Loucy (cell line): Measurements from ENCODE around the gene NOS1.

Experiments
- H2AFZ ChIP-seq: fragments of 200-600 bp; sonication (generic); 2 replicates; pipeline ENCODE4 v1.6.0; 2016; ENCODE audit warnings: antibody characterized with exemption, mild to moderate bottlenecking, low read length, moderate library complexity
- H3F3A ChIP-seq: fragments of 200-600 bp; 2 replicates; pipeline ENCODE4 v1.6.0; 2016; ENCODE audit warnings: antibody characterized with exemption, low read depth, mild to moderate bottlenecking
- H3K27me3 ChIP-seq: fragments of 200-600 bp; sonication (generic); 2 replicates; pipeline ENCODE4 v1.6.1; 2014; ENCODE audit warnings: low read length, mild to moderate bottlenecking; ENCODE audit not compliant: insufficient read depth, poor library complexity, severe bottlenecking
- H3K36me3 ChIP-seq: fragments of 200-600 bp; sonication (generic); 2 replicates; pipeline ENCODE4 v1.6.1; 2016; ENCODE audit warnings: low read length; ENCODE audit not compliant: insufficient read depth
- H3K4me1 ChIP-seq: fragments of 200-600 bp; sonication (generic); 2 replicates; pipeline ENCODE4 v1.5.1; 2014; ENCODE audit warnings: low read length, mild to moderate bottlenecking; ENCODE audit not compliant: insufficient read depth, poor library complexity, severe bottlenecking
- H3K4me2 ChIP-seq: fragments of 200-600 bp; sonication (generic); 2 replicates; pipeline ENCODE4 v1.6.0; 2014; ENCODE audit warnings: antibody characterized with exemption, low read length, low read depth, mild to moderate bottlenecking; ENCODE audit not compliant: poor library complexity, severe bottlenecking
- H3K4me3 ChIP-seq: fragments of 200-600 bp; sonication (generic); 2 replicates; pipeline ENCODE4 v1.5.1; 2014; ENCODE audit warnings: low read length, mild to moderate bottlenecking, mixed read lengths; ENCODE audit not compliant: poor library complexity, severe bottlenecking
- H3K79me2 ChIP-seq: fragments of 200-600 bp; sonication (generic); 2 replicates; pipeline ENCODE4 v1.6.1; 2014; ENCODE audit warnings: low read length; ENCODE audit not compliant: insufficient read depth
- H3K9ac ChIP-seq: fragments of 200-600 bp; sonication (generic); 2 replicates; pipeline ENCODE4 v1.6.0; 2014; ENCODE audit warnings: mild to moderate bottlenecking, low read depth, low read length, moderate library complexity; ENCODE audit not compliant: poor library complexity, severe bottlenecking
- H3K9me2 ChIP-seq: fragments of 200-600 bp; sonication (generic); replicated peaks from 2 replicates; pipeline ENCODE4 v1.6.1; 2016; ENCODE audit warnings: low read depth, low read length, mixed read lengths
- H3K9me3 ChIP-seq: fragments of 200-600 bp; sonication (generic); 2 replicates; pipeline ENCODE4 v1.6.1; 2014; ENCODE audit warnings: mild to moderate bottlenecking, antibody characterized with exemption, low read length, low read depth; ENCODE audit not compliant: insufficient read depth
- H4K20me1 ChIP-seq: fragments of 200-600 bp; sonication (generic); 2 replicates; pipeline ENCODE4 v1.6.0; 2014; ENCODE audit warnings: antibody characterized with exemption, low read length, mild to moderate bottlenecking; ENCODE audit not compliant: insufficient read depth, poor library complexity, severe bottlenecking
- CTCF ChIP-seq: fragments of 200-600 bp; sonication (generic); conservative IDR thresholded peaks from 2 replicates; pipeline ENCODE4 v1.5.1; 2014; ENCODE audit warnings: mild to moderate bottlenecking, antibody characterized with exemption, low read length
- EZH2phosphoT487 ChIP-seq: fragments of 200-600 bp; IDR thresholded peaks from 2 replicates; pipeline ENCODE4 v1.6.1; 2018; ENCODE audit warnings: antibody characterized with exemption, mild to moderate bottlenecking, moderate library complexity, borderline replicate concordance

The NOS1 gene

GRCh38 chr12:117277875-117278274 is 83.6 kb downstream of the NOS1 start:
- TF ChIP-seq CTCF (no peak), EZH2phosphoT487 (no peak)
- H3K79me2 ChIP-seq: no peaks in the 10 kb centered on the region
- H3K9me3 ChIP-seq: no peaks in the 10 kb centered on the region
- no peak overlapping the region for H3K4me3 ChIP-seq
- no peak overlapping the region for H3K9ac ChIP-seq
- H3K4me2 ChIP-seq: no peak overlapping the region
- no peaks in the 10 kb centered on the region for H3K4me1 ChIP-seq
- no peak overlapping the region for H2AFZ ChIP-seq
- no peaks in the 10 kb centered on the region for H3F3A ChIP-seq
- H4K20me1 ChIP-seq: no peaks in the 10 kb centered on the region
- no peaks in the 10 kb centered on the region for H3K9me2 ChIP-seq
- no peaks in the 10 kb centered on the region for H3K27me3 ChIP-seq
- no peaks in the 10 kb centered on the region for H3K36me3 ChIP-seq

GRCh38 chr12:117273091-117273490 is 88.3 kb downstream of the NOS1 start:
- H3K4me2 ChIP-seq: no peak overlapping the region
- no peaks in the 10 kb centered on the region for H3K27me3 ChIP-seq
- no peak overlapping the region for H2AFZ ChIP-seq
- H3K4me1 ChIP-seq: no peaks in the 10 kb centered on the region
- no peaks in the 10 kb centered on the region for H3K79me2 ChIP-seq
- no peaks in the 10 kb centered on the region for H4K20me1 ChIP-seq
- H3K4me3 ChIP-seq: no peak overlapping the region
- no peak for TF ChIP-seq EZH2phosphoT487
- no peak for TF ChIP-seq CTCF
- no peak overlapping the region for H3K9ac ChIP-seq
- no peaks in the 10 kb centered on the region for H3K9me3 ChIP-seq
- H3K36me3 ChIP-seq: no peaks in the 10 kb centered on the region
- H3K9me2 ChIP-seq: no peaks in the 10 kb centered on the region
- no peaks in the 10 kb centered on the region for H3F3A ChIP-seq

- H3K36me3 ChIP-seq: no peaks in the 10 kb centered on the region
- no peaks in the 10 kb centered on the region for H3K27me3 ChIP-seq
- no peak overlapping the region for H3K4me2 ChIP-seq
- no peaks in the 10 kb centered on the region for H3K79me2 ChIP-seq
- H2AFZ ChIP-seq: no peak overlapping the region
- no peaks in the 10 kb centered on the region for H4K20me1 ChIP-seq
- no peaks in the 10 kb centered on the region for H3K9me3 ChIP-seq
- H3K9me2 ChIP-seq: no peaks in the 10 kb centered on the region
- H3F3A ChIP-seq: no peaks in the 10 kb centered on the region
- TF ChIP-seq CTCF (no peak), EZH2phosphoT487 (no peak)
- H3K4me1 ChIP-seq: no peaks in the 10 kb centered on the region
- no peak overlapping the region for H3K9ac ChIP-seq
- H3K4me3 ChIP-seq: no peak overlapping the region
Observed at GRCh38 chr12:117272690-117273089, 88.7 kb downstream of the NOS1 start.
